ENCODE data around the gene NAXE. TPM values are rescaled to one million over a fixed set of nuclear protein-coding genes. Genes with fewer than 3 reads are reported as not detected.

Gene NAXE
- total RNA-seq, 1 experiment from 2014 or later = 90.3 TPM

GRCh38 chr1:156560585-156561163 is 30.9 kb upstream of the NAXE start:
- ChIA-PET CTCF (no interaction called here), POLR2A (ENCODE audit: unreplicated experiment) (no interaction called here)
- H3K4me3 ChIP-seq = no peak overlapping the region
- H3K4me1 ChIP-seq (replicated peaks; ENCODE audit: insufficient read depth) = no peaks in the 10 kb centered on the region
- H3F3A ChIP-seq (ENCODE audit: insufficient read depth, low read depth) = no peaks in the 10 kb centered on the region
- no peak overlapping the region for H3K27ac ChIP-seq
- peaks cover 30% of the 10 kb centered on the region for H3K36me3 ChIP-seq (ENCODE audit: low read depth)
- no peak overlapping the region for H2AFZ ChIP-seq
- no peaks in the 10 kb centered on the region for H3K27me3 ChIP-seq (ENCODE audit: insufficient read depth, low read depth)
- H3K9me3 ChIP-seq (ENCODE audit: insufficient read depth, low read depth) = no peaks in the 10 kb centered on the region
- H3K9me2 ChIP-seq (ENCODE audit: insufficient read depth) = no peaks in the 10 kb centered on the region
- H3K4me2 ChIP-seq = no peak overlapping the region
- DNase-seq = no peak
- no peaks in the 10 kb centered on the region for H3K79me2 ChIP-seq (ENCODE audit: low read depth)
- intact Hi-C loops (cut with micrococcal nuclease; ENCODE audit: unreplicated experiment) = no loop called here
- TF ChIP-seq CTCF (conservative IDR thresholded peaks at IDR 0.05) (no peak), EZH2 (IDR thresholded peaks at IDR 0.05; ENCODE audit: low read depth) (no peak)
- BruUV-seq (replicated peaks) = no TSS peak
- no peaks in the 10 kb centered on the region for H4K20me1 ChIP-seq (ENCODE audit: insufficient read depth)

- no TSS peak for BruUV-seq (replicated peaks)
- no peak for DNase-seq
- intact Hi-C loops (cut with micrococcal nuclease; ENCODE audit: unreplicated experiment) = no loop called here
- TF ChIP-seq EZH2 (IDR thresholded peaks at IDR 0.05; ENCODE audit: low read depth) (no peak), CTCF (conservative IDR thresholded peaks at IDR 0.05) (no peak)
- Histone ChIP-seq H4K20me1 (ENCODE audit: insufficient read depth) (no peaks in the 10 kb centered on the region), H3K4me2 (no peak overlapping the region), H3K27me3 (ENCODE audit: insufficient read depth, low read depth) (no peaks in the 10 kb centered on the region), H3K36me3 (ENCODE audit: low read depth) (peaks cover 31% of the 10 kb centered on the region), H2AFZ (no peak overlapping the region), H3K4me3 (no peak overlapping the region), H3K9me2 (ENCODE audit: insufficient read depth) (no peaks in the 10 kb centered on the region), H3K9me3 (ENCODE audit: insufficient read depth, low read depth) (no peaks in the 10 kb centered on the region), H3K27ac (no peak overlapping the region), H3K79me2 (ENCODE audit: low read depth) (peaks cover 9% of the 10 kb centered on the region), H3K4me1 (replicated peaks; ENCODE audit: insufficient read depth) (peaks cover 4% of the 10 kb centered on the region), H3F3A (ENCODE audit: insufficient read depth, low read depth) (no peaks in the 10 kb centered on the region)
- CTCF ChIA-PET = no interaction called here
- POLR2A ChIA-PET (ENCODE audit: unreplicated experiment) = interaction anchor here (0.5 kb wide), 1 partner anchor 99 kb away, joined by 4 read pairs; no protein-coding TSS in a partner anchor
Measured at GRCh38 chr1:156565519-156565918, 26.1 kb upstream of the NAXE start.

GRCh38 chr1:156566436-156566835 is 25.1 kb upstream of the NAXE start:
- Histone ChIP-seq H3F3A (ENCODE audit: insufficient read depth, low read depth) (peaks cover 6% of the 10 kb centered on the region; the same call in 1 of the 2 replicates), H3K27ac (no peak overlapping the region), H2AFZ (no peak overlapping the region), H3K79me2 (ENCODE audit: low read depth) (peaks cover 15% of the 10 kb centered on the region), H3K27me3 (ENCODE audit: insufficient read depth, low read depth) (no peaks in the 10 kb centered on the region), H3K36me3 (ENCODE audit: low read depth) (peaks cover 26% of the 10 kb centered on the region), H3K4me2 (no peak overlapping the region), H3K9me2 (ENCODE audit: insufficient read depth) (no peaks in the 10 kb centered on the region), H3K4me1 (replicated peaks; ENCODE audit: insufficient read depth) (peaks cover 13% of the 10 kb centered on the region), H4K20me1 (ENCODE audit: insufficient read depth) (no peaks in the 10 kb centered on the region), H3K9me3 (ENCODE audit: insufficient read depth, low read depth) (no peaks in the 10 kb centered on the region), H3K4me3 (no peak overlapping the region)
- DNase-seq = no peak
- ChIA-PET POLR2A (ENCODE audit: unreplicated experiment) (interaction anchor here (0.6 kb wide), 1 partner anchor 48 kb away, joined by 3 read pairs; no protein-coding TSS in a partner anchor), CTCF (interaction anchor here (0.6 kb wide), 1 partner anchor 35 kb away, joined by 3 read pairs; no protein-coding TSS in a partner anchor)
- BruUV-seq (replicated peaks) = no TSS peak
- intact Hi-C loops (cut with micrococcal nuclease; ENCODE audit: unreplicated experiment) = no loop called here
- TF ChIP-seq EZH2 (IDR thresholded peaks at IDR 0.05; ENCODE audit: low read depth) = no peak
- no peak for TF ChIP-seq CTCF (conservative IDR thresholded peaks at IDR 0.05)
